Astrocyte (in vitro differentiated cells and primary cell): ENCODE data around the gene BACH2. TPM values are rescaled to one million over a fixed set of nuclear protein-coding genes. Genes with fewer than 3 reads are reported as not detected.

Experiments used
- DNase-seq: peaks from one replicate; pipeline ENCODE4 v3.0.0-alpha.2; 2010; ENCODE audit warnings: low read depth
- FAIRE-seq: peaks from 2 replicates; lab custom pipeline; 2011; peaks lifted over from hg19 to GRCh38; lab: Jason Lieb, UNC
- H2AFZ ChIP-seq: 2 replicates; pipeline ENCODE4 v1.6.0; 2012; ENCODE audit warnings: low read depth, low read length, inconsistent platforms
- H3K27ac ChIP-seq: 2 replicates; pipeline ENCODE4 v1.5.1; 2011; ENCODE audit warnings: low read depth, low read length, inconsistent platforms
- H3K27me3 ChIP-seq: 2 replicates; pipeline ENCODE4 v1.6.0; 2011; ENCODE audit warnings: low read length, inconsistent platforms; ENCODE audit not compliant: insufficient read depth
- H3K36me3 ChIP-seq: 2 replicates; pipeline ENCODE4 v1.5.1; 2011; ENCODE audit warnings: low read length, inconsistent platforms; ENCODE audit not compliant: insufficient read depth
- H3K4me1 ChIP-seq: 2 replicates; pipeline ENCODE4 v1.5.1; 2011; ENCODE audit warnings: low read length, inconsistent platforms; ENCODE audit not compliant: insufficient read depth
- H3K4me2 ChIP-seq: 2 replicates; pipeline ENCODE4 v1.6.0; 2012; ENCODE audit warnings: low read length, inconsistent platforms
- H3K4me3 ChIP-seq: 2 replicates; pipeline ENCODE4 v1.5.1; 2011; ENCODE audit warnings: low read depth, mild to moderate bottlenecking, low read length, inconsistent platforms; ENCODE audit not compliant: insufficient read depth
- H3K79me2 ChIP-seq: 2 replicates; pipeline ENCODE4 v1.6.0; 2012; ENCODE audit warnings: mild to moderate bottlenecking, low read length, inconsistent platforms; ENCODE audit not compliant: insufficient read depth
- H3K9ac ChIP-seq: 2 replicates; pipeline ENCODE4 v1.6.0; 2012; ENCODE audit warnings: mild to moderate bottlenecking, low read length, inconsistent platforms
- H3K9me3 ChIP-seq: 2 replicates; pipeline ENCODE4 v1.5.1; 2012; ENCODE audit warnings: low read depth, mild to moderate bottlenecking, low read length, inconsistent platforms; ENCODE audit not compliant: insufficient read depth
- H4K20me1 ChIP-seq: 2 replicates; pipeline ENCODE4 v1.6.0; 2012; ENCODE audit warnings: low read length, inconsistent platforms; ENCODE audit not compliant: insufficient read depth
- H3K27ac Mint-ChIP-seq: one replicate; pipeline ENCODE4 v1.8.0; 2021; ENCODE audit warnings: mild to moderate bottlenecking, mixed read lengths; ENCODE audit not compliant: unreplicated experiment
- H3K27me3 Mint-ChIP-seq: one replicate; pipeline ENCODE4 v1.8.0; 2021; ENCODE audit warnings: low read depth, mixed read lengths; ENCODE audit not compliant: unreplicated experiment
- H3K36me3 Mint-ChIP-seq: one replicate; pipeline ENCODE4 v1.8.0; 2021; ENCODE audit warnings: low read depth, mixed read lengths; ENCODE audit not compliant: unreplicated experiment
- H3K4me1 Mint-ChIP-seq: one replicate; pipeline ENCODE4 v1.8.0; 2021; ENCODE audit warnings: low read depth, mixed read lengths; ENCODE audit not compliant: unreplicated experiment
- H3K4me3 Mint-ChIP-seq: one replicate; pipeline ENCODE4 v1.8.0; 2021; ENCODE audit warnings: mild to moderate bottlenecking, moderate library complexity, mixed read lengths; ENCODE audit not compliant: unreplicated experiment
- H3K9me3 Mint-ChIP-seq: one replicate; pipeline ENCODE4 v1.8.0; 2021; ENCODE audit warnings: mild to moderate bottlenecking, mixed read lengths; ENCODE audit not compliant: unreplicated experiment
- EZH2 ChIP-seq: IDR thresholded peaks from 2 replicates; pipeline ENCODE4 v1.6.1; 2012; ENCODE audit warnings: mild to moderate bottlenecking, low read length, inconsistent platforms; ENCODE audit not compliant: insufficient read depth
- total RNA-seq: library from RNA; stranded (reverse); gene quantifications from 2 replicates; pipeline ENCODE4 v1.2.1, GENCODE V29; 2021
- TF ChIP-seq, protein P1 (sequence below): IDR thresholded peaks from 2 replicates; pipeline ENCODE4 v1.5.1; 2011; ENCODE audit warnings: low read depth, mild to moderate bottlenecking, inconsistent platforms, low read length, moderate library complexity; ENCODE audit not compliant: insufficient read depth

Gene BACH2
- total RNA-seq, 1 donor from 2014 or later = 17.5 TPM

DNA sequence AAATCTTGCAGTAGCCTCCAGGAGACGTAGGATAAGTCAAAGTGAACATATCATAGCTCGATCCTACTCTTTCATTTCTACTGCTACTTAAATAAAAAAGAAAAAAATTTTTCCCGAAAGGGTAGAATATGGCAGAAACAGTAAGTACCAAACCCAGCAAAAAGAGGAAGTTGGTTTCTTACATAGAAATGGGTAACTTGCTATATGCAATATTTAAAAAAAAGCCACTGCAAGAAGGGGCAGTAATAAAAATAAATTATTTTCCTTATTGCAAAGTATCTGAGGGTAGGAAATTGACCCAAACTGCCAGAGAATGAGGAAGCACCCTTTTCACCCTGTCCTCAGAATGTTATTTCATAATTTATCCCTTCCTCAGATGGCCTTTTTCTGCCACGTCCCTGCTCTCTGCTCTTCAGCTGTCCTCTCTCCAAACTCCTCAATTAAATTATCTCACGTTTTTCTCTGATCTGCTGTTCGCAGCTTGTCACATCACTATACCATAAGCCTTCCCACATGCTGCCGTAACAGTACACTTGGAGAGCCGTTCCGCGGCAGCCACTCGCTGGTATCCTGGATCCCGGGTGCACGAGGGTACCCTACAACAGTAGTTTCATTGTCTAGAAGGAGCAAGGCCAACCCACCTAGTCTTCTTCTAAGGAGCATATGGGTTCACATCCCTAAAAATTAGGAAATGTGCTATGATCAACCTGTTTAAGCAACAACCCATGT is 149.6 kb downstream of the BACH2 start:
- Histone ChIP-seq H3K4me3 (no peak overlapping the region), H3K27ac (no peak overlapping the region), H4K20me1 (no peaks in the 10 kb centered on the region), H2AFZ (no peak overlapping the region), H3K79me2 (no peaks in the 10 kb centered on the region), H3K4me2 (no peak overlapping the region), H3K9me3 (no peaks in the 10 kb centered on the region), H3K4me1 (no peaks in the 10 kb centered on the region), H3K36me3 (no peaks in the 10 kb centered on the region), H3K9ac (no peak overlapping the region), H3K27me3 (no peaks in the 10 kb centered on the region)
- H3K9me3 Mint-ChIP-seq = no peaks in the 10 kb centered on the region
- DNase-seq (no peak), FAIRE-seq (no peak)
- H3K4me3 Mint-ChIP-seq = no peak overlapping the region
- no peaks in the 10 kb centered on the region for H3K27me3 Mint-ChIP-seq
- TF ChIP-seq EZH2 = no peak
- TF ChIP-seq, protein P1, sequence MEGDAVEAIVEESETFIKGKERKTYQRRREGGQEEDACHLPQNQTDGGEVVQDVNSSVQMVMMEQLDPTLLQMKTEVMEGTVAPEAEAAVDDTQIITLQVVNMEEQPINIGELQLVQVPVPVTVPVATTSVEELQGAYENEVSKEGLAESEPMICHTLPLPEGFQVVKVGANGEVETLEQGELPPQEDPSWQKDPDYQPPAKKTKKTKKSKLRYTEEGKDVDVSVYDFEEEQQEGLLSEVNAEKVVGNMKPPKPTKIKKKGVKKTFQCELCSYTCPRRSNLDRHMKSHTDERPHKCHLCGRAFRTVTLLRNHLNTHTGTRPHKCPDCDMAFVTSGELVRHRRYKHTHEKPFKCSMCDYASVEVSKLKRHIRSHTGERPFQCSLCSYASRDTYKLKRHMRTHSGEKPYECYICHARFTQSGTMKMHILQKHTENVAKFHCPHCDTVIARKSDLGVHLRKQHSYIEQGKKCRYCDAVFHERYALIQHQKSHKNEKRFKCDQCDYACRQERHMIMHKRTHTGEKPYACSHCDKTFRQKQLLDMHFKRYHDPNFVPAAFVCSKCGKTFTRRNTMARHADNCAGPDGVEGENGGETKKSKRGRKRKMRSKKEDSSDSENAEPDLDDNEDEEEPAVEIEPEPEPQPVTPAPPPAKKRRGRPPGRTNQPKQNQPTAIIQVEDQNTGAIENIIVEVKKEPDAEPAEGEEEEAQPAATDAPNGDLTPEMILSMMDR = no peak
- peaks cover 7% of the 10 kb centered on the region for H3K4me1 Mint-ChIP-seq
- peaks cover 2% of the 10 kb centered on the region for H3K36me3 Mint-ChIP-seq
- no peak overlapping the region for H3K27ac Mint-ChIP-seq

DNA sequence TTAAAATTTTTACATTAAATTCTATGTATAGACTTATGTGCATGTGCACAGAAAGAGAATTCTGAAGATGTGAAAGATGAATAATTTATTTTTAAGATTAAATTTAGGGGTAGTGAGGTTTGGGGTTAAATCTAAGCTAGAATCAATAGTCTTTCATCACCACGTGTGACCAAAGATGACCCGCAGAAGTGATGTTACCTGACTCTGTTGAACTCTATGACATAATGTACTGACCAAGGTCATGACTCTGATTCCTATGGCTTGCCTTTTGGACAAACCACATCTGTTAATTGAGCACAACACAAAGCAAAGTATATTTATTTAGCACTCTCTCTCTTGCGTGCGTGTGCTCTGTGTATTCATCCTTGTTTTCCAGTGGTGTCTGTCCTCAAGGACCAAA is 150.6 kb downstream of the BACH2 start:
- no peaks in the 10 kb centered on the region for H3K36me3 ChIP-seq
- DNase-seq = no peak
- H3K36me3 Mint-ChIP-seq = peaks cover 2% of the 10 kb centered on the region

More for the DNA sequence above, 150.6 kb downstream of the BACH2 start:
- Mint-ChIP-seq H3K4me3 (no peak overlapping the region), H3K9me3 (no peaks in the 10 kb centered on the region), H3K27ac (no peak overlapping the region), H3K27me3 (no peaks in the 10 kb centered on the region), H3K4me1 (peaks cover 7% of the 10 kb centered on the region)
- Histone ChIP-seq H3K4me1 (no peaks in the 10 kb centered on the region), H3K9ac (no peak overlapping the region), H2AFZ (no peak overlapping the region), H3K9me3 (no peaks in the 10 kb centered on the region), H4K20me1 (no peaks in the 10 kb centered on the region), H3K27ac (no peak overlapping the region), H3K4me2 (no peak overlapping the region), H3K27me3 (no peaks in the 10 kb centered on the region), H3K4me3 (no peak overlapping the region), H3K79me2 (no peaks in the 10 kb centered on the region)
- TF ChIP-seq, protein P1 = no peak
- no peak for TF ChIP-seq EZH2
- no peak for FAIRE-seq
